WTC11 (cell line): Measurements from ENCODE around the gene PDE6B. TPM values are rescaled to one million over a fixed set of nuclear protein-coding genes. Genes with fewer than 3 reads are reported as not detected.

Source experiments
- CREB1 ChIP-seq: sonication (generic); formaldehyde crosslinking; IDR thresholded peaks from 2 replicates; pipeline ENCODE4 v1.8.0; 2023; ENCODE audit warnings: mild to moderate bottlenecking, missing genetic modification reagents
- ETV6 ChIP-seq: sonication (generic); formaldehyde crosslinking; IDR thresholded peaks from 2 replicates; pipeline ENCODE4 v1.8.1; 2022; ENCODE audit warnings: mild to moderate bottlenecking, missing genetic modification reagents
- FOXK1 ChIP-seq: sonication (generic); formaldehyde crosslinking; IDR thresholded peaks from 2 replicates; pipeline ENCODE4 v1.8.0; 2022; ENCODE audit warnings: mild to moderate bottlenecking, moderate library complexity, missing genetic modification reagents
- FOXP1 ChIP-seq: sonication (generic); formaldehyde crosslinking; IDR thresholded peaks from 2 replicates; pipeline ENCODE4 v1.8.0; 2022; ENCODE audit warnings: missing genetic modification reagents, mild to moderate bottlenecking, moderate library complexity, borderline replicate concordance
- GABPB1 ChIP-seq: sonication (generic); formaldehyde crosslinking; IDR thresholded peaks from 2 replicates; pipeline ENCODE4 v1.8.1; 2023; ENCODE audit warnings: mild to moderate bottlenecking, missing genetic modification reagents
- IRF2 ChIP-seq: sonication (generic); formaldehyde crosslinking; IDR thresholded peaks from 2 replicates; pipeline ENCODE4 v1.8.0; 2022; ENCODE audit warnings: low read depth, missing genetic modification reagents, borderline replicate concordance
- KAT7 ChIP-seq: sonication (generic); formaldehyde crosslinking; IDR thresholded peaks from 2 replicates; pipeline ENCODE4 v1.8.1; 2023; ENCODE audit warnings: missing genetic modification reagents, mild to moderate bottlenecking, borderline replicate concordance
- MYBL2 ChIP-seq: sonication (generic); formaldehyde crosslinking; IDR thresholded peaks from 2 replicates; pipeline ENCODE4 v1.8.1; 2023; ENCODE audit warnings: mild to moderate bottlenecking, moderate library complexity, missing genetic modification reagents
- PRRX2 ChIP-seq: fragments of 250-450 bp; sonication (Bioruptor Pico); IDR thresholded peaks from 2 replicates; pipeline ENCODE4 v1.8.0; 2021; ENCODE audit warnings: mild to moderate bottlenecking
- RORB ChIP-seq: fragments of 250-450 bp; sonication (Bioruptor Pico); IDR thresholded peaks from 2 replicates; pipeline ENCODE4 v1.9.0; 2021; ENCODE audit warnings: mild to moderate bottlenecking
- SMAD3 ChIP-seq: sonication (generic); formaldehyde crosslinking; IDR thresholded peaks from 2 replicates; pipeline ENCODE4 v1.8.0; 2022; ENCODE audit warnings: missing genetic modification reagents, mild to moderate bottlenecking, borderline replicate concordance
- ZNF121 ChIP-seq: sonication (generic); formaldehyde crosslinking; IDR thresholded peaks from 2 replicates; pipeline ENCODE4 v1.8.0; 2023; ENCODE audit warnings: missing genetic modification reagents
- ZNF138 ChIP-seq: sonication (generic); formaldehyde crosslinking; conservative IDR thresholded peaks from 2 replicates; pipeline ENCODE4 v1.8.1; 2022; ENCODE audit warnings: mild to moderate bottlenecking, moderate library complexity, missing genetic modification reagents
- ZNF219 ChIP-seq: sonication (generic); formaldehyde crosslinking; IDR thresholded peaks from 2 replicates; pipeline ENCODE4 v1.8.0; 2023; ENCODE audit warnings: missing genetic modification reagents, mild to moderate bottlenecking, borderline replicate concordance
- ZNF263 ChIP-seq: sonication (generic); formaldehyde crosslinking; IDR thresholded peaks from 2 replicates; pipeline ENCODE4 v1.8.1; 2022; ENCODE audit warnings: low read depth, mild to moderate bottlenecking, moderate library complexity, missing genetic modification reagents
- ZNF317 ChIP-seq: sonication (generic); formaldehyde crosslinking; IDR thresholded peaks from 2 replicates; pipeline ENCODE4 v1.8.1; 2023; ENCODE audit warnings: low read depth, mild to moderate bottlenecking, moderate library complexity, missing genetic modification reagents, borderline replicate concordance
- ZNF423 ChIP-seq: fragments of 250-450 bp; sonication (Bioruptor Pico); IDR thresholded peaks from 2 replicates; pipeline ENCODE4 v2.1.2; 2022; ENCODE audit warnings: mild to moderate bottlenecking, moderate library complexity
- total RNA-seq: library from RNA; stranded (reverse); gene quantifications from 3 replicates; pipeline ENCODE4 v1.2.3, GENCODE V29; 2021
- TF ChIP-seq, protein P1 (sequence below): fragments of 250-450 bp; sonication (Bioruptor Pico); IDR thresholded peaks from 2 replicates; pipeline ENCODE4 v1.8.0; 2021; ENCODE audit warnings: mild to moderate bottlenecking
- TF ChIP-seq, protein P2 (sequence below): sonication (generic); formaldehyde crosslinking; IDR thresholded peaks from 2 replicates; pipeline ENCODE4 v1.8.0; 2022; ENCODE audit warnings: mild to moderate bottlenecking, missing genetic modification reagents
- TF ChIP-seq, protein P3 (sequence below): sonication (generic); formaldehyde crosslinking; IDR thresholded peaks from 2 replicates; pipeline ENCODE4 v1.8.1; 2023; ENCODE audit warnings: mild to moderate bottlenecking, missing genetic modification reagents, moderate library complexity
- TF ChIP-seq, protein P4 (sequence below): sonication (generic); formaldehyde crosslinking; IDR thresholded peaks from 2 replicates; pipeline ENCODE4 v1.8.1; 2023; ENCODE audit warnings: mild to moderate bottlenecking, moderate library complexity, missing genetic modification reagents
- TF ChIP-seq, protein P5 (sequence below): sonication (generic); formaldehyde crosslinking; IDR thresholded peaks from 2 replicates; pipeline ENCODE4 v1.8.1; 2022; ENCODE audit warnings: missing genetic modification reagents, borderline replicate concordance
- TF ChIP-seq, protein P6 (sequence below): sonication (generic); formaldehyde crosslinking; IDR thresholded peaks from 2 replicates; pipeline ENCODE4 v1.8.0; 2023; ENCODE audit warnings: missing genetic modification reagents, mild to moderate bottlenecking, borderline replicate concordance

The PDE6B gene
- total RNA-seq, 1 experiment from 2014 or later = 7.1 TPM

DNA sequence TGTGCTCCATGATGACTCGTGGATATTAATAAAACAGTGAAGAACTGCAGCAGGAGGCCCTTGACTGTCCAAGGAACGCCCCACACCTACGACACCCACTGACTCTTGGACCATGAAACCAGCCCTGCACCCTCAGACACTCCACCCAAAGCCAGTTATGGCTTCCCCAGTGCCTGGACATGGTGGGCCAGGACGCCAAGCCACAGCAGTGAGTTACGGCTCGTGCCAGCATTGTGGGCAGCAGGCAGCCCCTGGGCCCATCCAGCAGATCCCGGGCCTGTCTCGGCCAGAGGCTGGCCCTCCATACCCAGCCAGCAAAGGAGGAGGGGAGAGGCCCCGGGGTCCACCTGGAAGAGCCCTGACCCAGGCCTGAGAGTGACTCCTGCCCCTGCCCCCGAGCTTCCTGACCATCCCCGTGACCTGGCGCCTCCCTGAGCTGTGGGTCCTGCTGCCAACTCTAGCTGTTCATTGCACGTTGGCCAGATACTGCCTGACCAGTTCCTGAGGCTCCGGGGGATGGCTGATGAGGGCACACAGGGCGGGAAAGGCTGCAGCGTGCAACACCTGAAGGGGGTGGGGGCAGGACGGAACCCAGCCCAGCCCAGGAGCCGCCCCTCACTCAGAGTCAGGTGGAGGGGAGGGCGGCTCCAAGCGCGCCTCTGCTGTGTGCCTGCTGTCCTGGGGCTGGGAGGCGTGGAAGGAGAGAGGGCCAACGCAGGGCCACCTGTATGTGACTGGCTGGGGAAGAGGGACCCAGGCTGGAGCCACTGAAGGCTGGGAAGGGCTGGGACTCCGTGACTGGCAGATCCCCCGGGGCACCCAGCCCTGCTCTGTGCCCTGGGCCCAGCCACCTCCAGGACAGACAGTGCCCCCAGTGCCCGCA is 62.8 kb downstream of the PDE6B start (continued):
- no peak for TF ChIP-seq ZNF317
- TF ChIP-seq FOXK1 (CRISPR knock-in tag) = no peak
- no peak for TF ChIP-seq KAT7
- TF ChIP-seq, protein P1, sequence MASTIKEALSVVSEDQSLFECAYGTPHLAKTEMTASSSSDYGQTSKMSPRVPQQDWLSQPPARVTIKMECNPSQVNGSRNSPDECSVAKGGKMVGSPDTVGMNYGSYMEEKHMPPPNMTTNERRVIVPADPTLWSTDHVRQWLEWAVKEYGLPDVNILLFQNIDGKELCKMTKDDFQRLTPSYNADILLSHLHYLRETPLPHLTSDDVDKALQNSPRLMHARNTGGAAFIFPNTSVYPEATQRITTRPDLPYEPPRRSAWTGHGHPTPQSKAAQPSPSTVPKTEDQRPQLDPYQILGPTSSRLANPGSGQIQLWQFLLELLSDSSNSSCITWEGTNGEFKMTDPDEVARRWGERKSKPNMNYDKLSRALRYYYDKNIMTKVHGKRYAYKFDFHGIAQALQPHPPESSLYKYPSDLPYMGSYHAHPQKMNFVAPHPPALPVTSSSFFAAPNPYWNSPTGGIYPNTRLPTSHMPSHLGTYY (CRISPR knock-in tag) = no peak
- TF ChIP-seq MYBL2 (CRISPR knock-in tag) = no peak
- TF ChIP-seq, protein P2, sequence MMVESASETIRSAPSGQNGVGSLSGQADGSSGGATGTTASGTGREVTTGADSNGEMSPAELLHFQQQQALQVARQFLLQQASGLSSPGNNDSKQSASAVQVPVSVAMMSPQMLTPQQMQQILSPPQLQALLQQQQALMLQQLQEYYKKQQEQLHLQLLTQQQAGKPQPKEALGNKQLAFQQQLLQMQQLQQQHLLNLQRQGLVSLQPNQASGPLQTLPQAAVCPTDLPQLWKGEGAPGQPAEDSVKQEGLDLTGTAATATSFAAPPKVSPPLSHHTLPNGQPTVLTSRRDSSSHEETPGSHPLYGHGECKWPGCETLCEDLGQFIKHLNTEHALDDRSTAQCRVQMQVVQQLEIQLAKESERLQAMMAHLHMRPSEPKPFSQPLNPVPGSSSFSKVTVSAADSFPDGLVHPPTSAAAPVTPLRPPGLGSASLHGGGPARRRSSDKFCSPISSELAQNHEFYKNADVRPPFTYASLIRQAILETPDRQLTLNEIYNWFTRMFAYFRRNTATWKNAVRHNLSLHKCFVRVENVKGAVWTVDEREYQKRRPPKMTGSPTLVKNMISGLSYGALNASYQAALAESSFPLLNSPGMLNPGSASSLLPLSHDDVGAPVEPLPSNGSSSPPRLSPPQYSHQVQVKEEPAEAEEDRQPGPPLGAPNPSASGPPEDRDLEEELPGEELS = no peak
- TF ChIP-seq, protein P3, sequence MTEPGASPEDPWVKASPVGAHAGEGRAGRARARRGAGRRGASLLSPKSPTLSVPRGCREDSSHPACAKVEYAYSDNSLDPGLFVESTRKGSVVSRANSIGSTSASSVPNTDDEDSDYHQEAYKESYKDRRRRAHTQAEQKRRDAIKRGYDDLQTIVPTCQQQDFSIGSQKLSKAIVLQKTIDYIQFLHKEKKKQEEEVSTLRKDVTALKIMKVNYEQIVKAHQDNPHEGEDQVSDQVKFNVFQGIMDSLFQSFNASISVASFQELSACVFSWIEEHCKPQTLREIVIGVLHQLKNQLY (CRISPR knock-in tag) = no peak
- TF ChIP-seq, protein P4, sequence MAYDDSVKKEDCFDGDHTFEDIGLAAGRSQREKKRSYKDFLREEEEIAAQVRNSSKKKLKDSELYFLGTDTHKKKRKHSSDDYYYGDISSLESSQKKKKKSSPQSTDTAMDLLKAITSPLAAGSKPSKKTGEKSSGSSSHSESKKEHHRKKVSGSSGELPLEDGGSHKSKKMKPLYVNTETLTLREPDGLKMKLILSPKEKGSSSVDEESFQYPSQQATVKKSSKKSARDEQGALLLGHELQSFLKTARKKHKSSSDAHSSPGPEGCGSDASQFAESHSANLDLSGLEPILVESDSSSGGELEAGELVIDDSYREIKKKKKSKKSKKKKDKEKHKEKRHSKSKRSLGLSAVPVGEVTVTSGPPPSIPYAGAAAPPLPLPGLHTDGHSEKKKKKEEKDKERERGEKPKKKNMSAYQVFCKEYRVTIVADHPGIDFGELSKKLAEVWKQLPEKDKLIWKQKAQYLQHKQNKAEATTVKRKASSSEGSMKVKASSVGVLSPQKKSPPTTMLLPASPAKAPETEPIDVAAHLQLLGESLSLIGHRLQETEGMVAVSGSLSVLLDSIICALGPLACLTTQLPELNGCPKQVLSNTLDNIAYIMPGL (CRISPR knock-in tag) = 0 out of 2 replicates have a peak, but pooled peaks have one; percentile 3
- peak; percentile 50; the same call in 1 of the 2 replicates for TF ChIP-seq SMAD3 (CRISPR knock-in tag)
- TF ChIP-seq, protein P5, sequence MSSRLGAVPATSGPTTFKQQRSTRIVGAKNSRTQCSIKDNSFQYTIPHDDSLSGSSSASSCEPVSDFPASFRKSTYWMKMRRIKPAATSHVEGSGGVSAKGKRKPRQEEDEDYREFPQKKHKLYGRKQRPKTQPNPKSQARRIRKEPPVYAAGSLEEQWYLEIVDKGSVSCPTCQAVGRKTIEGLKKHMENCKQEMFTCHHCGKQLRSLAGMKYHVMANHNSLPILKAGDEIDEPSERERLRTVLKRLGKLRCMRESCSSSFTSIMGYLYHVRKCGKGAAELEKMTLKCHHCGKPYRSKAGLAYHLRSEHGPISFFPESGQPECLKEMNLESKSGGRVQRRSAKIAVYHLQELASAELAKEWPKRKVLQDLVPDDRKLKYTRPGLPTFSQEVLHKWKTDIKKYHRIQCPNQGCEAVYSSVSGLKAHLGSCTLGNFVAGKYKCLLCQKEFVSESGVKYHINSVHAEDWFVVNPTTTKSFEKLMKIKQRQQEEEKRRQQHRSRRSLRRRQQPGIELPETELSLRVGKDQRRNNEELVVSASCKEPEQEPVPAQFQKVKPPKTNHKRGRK (CRISPR knock-in tag) = no peak
- no peak for TF ChIP-seq RORB
- TF ChIP-seq ZNF121 (CRISPR knock-in tag) = peak; percentile 44; the same call in 1 of the 2 replicates
- TF ChIP-seq ETV6 (CRISPR knock-in tag) = no peak
- TF ChIP-seq, protein P6, sequence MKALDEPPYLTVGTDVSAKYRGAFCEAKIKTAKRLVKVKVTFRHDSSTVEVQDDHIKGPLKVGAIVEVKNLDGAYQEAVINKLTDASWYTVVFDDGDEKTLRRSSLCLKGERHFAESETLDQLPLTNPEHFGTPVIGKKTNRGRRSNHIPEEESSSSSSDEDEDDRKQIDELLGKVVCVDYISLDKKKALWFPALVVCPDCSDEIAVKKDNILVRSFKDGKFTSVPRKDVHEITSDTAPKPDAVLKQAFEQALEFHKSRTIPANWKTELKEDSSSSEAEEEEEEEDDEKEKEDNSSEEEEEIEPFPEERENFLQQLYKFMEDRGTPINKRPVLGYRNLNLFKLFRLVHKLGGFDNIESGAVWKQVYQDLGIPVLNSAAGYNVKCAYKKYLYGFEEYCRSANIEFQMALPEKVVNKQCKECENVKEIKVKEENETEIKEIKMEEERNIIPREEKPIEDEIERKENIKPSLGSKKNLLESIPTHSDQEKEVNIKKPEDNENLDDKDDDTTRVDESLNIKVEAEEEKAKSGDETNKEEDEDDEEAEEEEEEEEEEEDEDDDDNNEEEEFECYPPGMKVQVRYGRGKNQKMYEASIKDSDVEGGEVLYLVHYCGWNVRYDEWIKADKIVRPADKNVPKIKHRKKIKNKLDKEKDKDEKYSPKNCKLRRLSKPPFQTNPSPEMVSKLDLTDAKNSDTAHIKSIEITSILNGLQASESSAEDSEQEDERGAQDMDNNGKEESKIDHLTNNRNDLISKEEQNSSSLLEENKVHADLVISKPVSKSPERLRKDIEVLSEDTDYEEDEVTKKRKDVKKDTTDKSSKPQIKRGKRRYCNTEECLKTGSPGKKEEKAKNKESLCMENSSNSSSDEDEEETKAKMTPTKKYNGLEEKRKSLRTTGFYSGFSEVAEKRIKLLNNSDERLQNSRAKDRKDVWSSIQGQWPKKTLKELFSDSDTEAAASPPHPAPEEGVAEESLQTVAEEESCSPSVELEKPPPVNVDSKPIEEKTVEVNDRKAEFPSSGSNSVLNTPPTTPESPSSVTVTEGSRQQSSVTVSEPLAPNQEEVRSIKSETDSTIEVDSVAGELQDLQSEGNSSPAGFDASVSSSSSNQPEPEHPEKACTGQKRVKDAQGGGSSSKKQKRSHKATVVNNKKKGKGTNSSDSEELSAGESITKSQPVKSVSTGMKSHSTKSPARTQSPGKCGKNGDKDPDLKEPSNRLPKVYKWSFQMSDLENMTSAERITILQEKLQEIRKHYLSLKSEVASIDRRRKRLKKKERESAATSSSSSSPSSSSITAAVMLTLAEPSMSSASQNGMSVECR (CRISPR knock-in tag) = peak; percentile 73; the same call in 1 of the 2 replicates
- TF ChIP-seq PRRX2 (CRISPR knock-in tag) = no peak
- no peak for TF ChIP-seq ZNF263 (CRISPR knock-in tag)
- TF ChIP-seq ZNF423 (CRISPR knock-in tag) = no peak
- 0 out of 2 replicates have a peak, but pooled peaks have one; percentile 39 for TF ChIP-seq FOXP1
- TF ChIP-seq ZNF138 (CRISPR knock-in tag) = no peak
- no peak for TF ChIP-seq IRF2 (CRISPR knock-in tag)
- no peak for TF ChIP-seq GABPB1 (CRISPR knock-in tag)
- TF ChIP-seq ZNF219 (CRISPR knock-in tag) = no peak
- TF ChIP-seq CREB1 (CRISPR knock-in tag) = peak; percentile 60; the same call in 1 of the 2 replicates
